CD4-positive, CD25-positive, alpha-beta regulatory T cell (primary cell): ENCODE results near the gene HPN. TPM values are rescaled to one million over a fixed set of nuclear protein-coding genes. Genes with fewer than 3 reads are reported as not detected.

Source experiments
- ATAC-seq, 2 donors: fragments of 150-1000 bp; cut with Tn5 transposase; one replicate each; pipeline ENCODE4 v1.10.0; 2021; ENCODE audit warnings: low read depth in 2 of 2, moderate number of reproducible peaks in 2 of 2, moderate library complexity in 1 of 2
- DNase-seq, 3 donors: peaks; one replicate each; pipeline versions ENCODE4 v3.0.0 to v3.0.0-alpha.2; 2012 to 2022; ENCODE audit warnings: mixed read lengths in 1 of 3
- H3K27ac ChIP-seq: one replicate; pipeline ENCODE4 v1.7.0; 2013; ENCODE audit warnings: mild to moderate bottlenecking, low read length; ENCODE audit not compliant: insufficient read depth, poor library complexity, severe bottlenecking
- H3K27me3 ChIP-seq: one replicate; pipeline ENCODE4 v1.7.0; 2013; ENCODE audit warnings: low read length; ENCODE audit not compliant: control insufficient read depth, insufficient read depth
- H3K36me3 ChIP-seq: one replicate; pipeline ENCODE4 v1.7.0; 2013; ENCODE audit warnings: mild to moderate bottlenecking, low read length, moderate library complexity; ENCODE audit not compliant: control insufficient read depth, insufficient read depth
- H3K4me1 ChIP-seq: 2 replicates; pipeline ENCODE4 v1.7.0; 2013; ENCODE audit warnings: mild to moderate bottlenecking, low read length; ENCODE audit not compliant: insufficient read depth, control insufficient read depth, poor library complexity, severe bottlenecking
- H3K4me3 ChIP-seq: one replicate; pipeline ENCODE4 v1.7.0; 2013; ENCODE audit warnings: low read depth, mild to moderate bottlenecking, low read length, moderate library complexity
- H3K9me3 ChIP-seq, 2 experiments: 1 replicate in 1 of 2; 2 replicates in 1 of 2; pipeline ENCODE4 v1.7.0; 2013; ENCODE audit warnings: low read length in 2 of 2, mild to moderate bottlenecking in 1 of 2, moderate library complexity in 1 of 2; ENCODE audit not compliant: control insufficient read depth in 2 of 2
- H3K27ac Mint-ChIP-seq, 3 donors: one replicate each; pipeline ENCODE4 v1.8.0; 2020 to 2022; ENCODE audit warnings: mild to moderate bottlenecking in 3 of 3, mixed read lengths in 3 of 3, moderate library complexity in 2 of 3
- H3K27me3 Mint-ChIP-seq: one replicate; pipeline ENCODE4 v1.8.0; 2022; ENCODE audit warnings: mild to moderate bottlenecking, mixed read lengths
- H3K36me3 Mint-ChIP-seq: one replicate; pipeline ENCODE4 v1.8.0; 2020; ENCODE audit warnings: mixed read lengths
- H3K4me1 Mint-ChIP-seq, 4 donors: one replicate each; pipeline ENCODE4 v1.8.0; 2020 to 2022; ENCODE audit warnings: mixed read lengths in 4 of 4, mild to moderate bottlenecking in 1 of 4
- H3K4me3 Mint-ChIP-seq, 4 donors: one replicate each; pipeline ENCODE4 v1.8.0; 2020 to 2022; ENCODE audit warnings: mild to moderate bottlenecking in 4 of 4, mixed read lengths in 4 of 4, moderate library complexity in 3 of 4
- H3K9me3 Mint-ChIP-seq, 7 donors: one replicate each; pipeline ENCODE4 v1.8.0; 2020 to 2022; ENCODE audit warnings: mixed read lengths in 7 of 7, mild to moderate bottlenecking in 3 of 7, moderate library complexity in 2 of 7
- polyA plus RNA-seq, 4 donors: library from polyadenylated mRNA; unstranded; fragments of 300-500 nt; fragmentation: Illumina TruSeq; gene quantifications; one replicate each; pipeline ENCODE4 v1.2.3, GENCODE V29; 2021
- total RNA-seq: library from RNA; stranded (reverse); gene quantifications from one replicate; pipeline ENCODE4 v1.2.3, GENCODE V29; 2022

HPN gene
- total and polyA plus RNA-seq, 5 donors from 2014 or later, result 0.54 to 0.70 TPM; not detected in 3

- Mint-ChIP-seq H3K9me3 (peaks cover 0 to 7% (median 0%) of the 10 kb centered on the region in 7 donors), H3K4me1 (peaks cover 0 to 7% (median 5%) of the 10 kb centered on the region in 4 donors), H3K4me3 (no peak overlapping the region), H3K27ac (no peak overlapping the region), H3K27me3 (peaks cover 11% of the 10 kb centered on the region), H3K36me3 (no peaks in the 10 kb centered on the region)
- no peak for DNase-seq
- no peak for ATAC-seq
- H3K4me3 ChIP-seq, result no peak overlapping the region
- H3K9me3 ChIP-seq, result peaks cover 2 to 5% of the 10 kb centered on the region in 2 experiments
- H3K27me3 ChIP-seq, result peaks cover 4% of the 10 kb centered on the region
- H3K36me3 ChIP-seq, result no peaks in the 10 kb centered on the region
- peaks cover 6% of the 10 kb centered on the region for H3K4me1 ChIP-seq
- H3K27ac ChIP-seq, result no peak overlapping the region
These were observed 24.1 kb downstream of the HPN start for GRCh38 chr19:35065574-35065973.

- H3K27ac Mint-ChIP-seq, result no peak overlapping the region
- Histone ChIP-seq H3K9me3 (peaks cover 4 to 7% of the 10 kb centered on the region in 2 experiments), H3K36me3 (no peaks in the 10 kb centered on the region), H3K4me1 (peaks cover 6% of the 10 kb centered on the region), H3K27ac (no peak overlapping the region), H3K4me3 (no peak overlapping the region), H3K27me3 (peaks cover 4% of the 10 kb centered on the region)
- peaks cover 11% of the 10 kb centered on the region for H3K27me3 Mint-ChIP-seq
- H3K36me3 Mint-ChIP-seq, result no peaks in the 10 kb centered on the region
- peaks cover 0 to 10% (median 0%) of the 10 kb centered on the region in 7 donors for H3K9me3 Mint-ChIP-seq
- H3K4me3 Mint-ChIP-seq, result no peak overlapping the region
- ATAC-seq (no peak), DNase-seq (no peak)
- H3K4me1 Mint-ChIP-seq, result peaks cover 0 to 7% (median 5%) of the 10 kb centered on the region in 4 donors
These were observed 24.6 kb downstream of the HPN start for GRCh38 chr19:35066121-35066520.

GRCh38 chr19:35066691-35067563 is 25.4 kb downstream of the HPN start:
- H3K36me3 ChIP-seq, result no peaks in the 10 kb centered on the region
- no peak overlapping the region for H3K27ac ChIP-seq
- no peak overlapping the region for H3K4me3 ChIP-seq
- peaks cover 4 to 7% of the 10 kb centered on the region in 2 experiments for H3K9me3 ChIP-seq
- H3K4me1 ChIP-seq, result peaks cover 6% of the 10 kb centered on the region
- peaks cover 4% of the 10 kb centered on the region for H3K27me3 ChIP-seq
- H3K36me3 Mint-ChIP-seq, result no peaks in the 10 kb centered on the region
- peaks cover 11% of the 10 kb centered on the region for H3K27me3 Mint-ChIP-seq
- peak; percentile 84 to 85 for ATAC-seq
- peak; percentile 75 to 86 (median 85) for DNase-seq
- peaks cover 0 to 10% (median 0%) of the 10 kb centered on the region in 7 donors for H3K9me3 Mint-ChIP-seq
- peaks cover 0 to 7% (median 5%) of the 10 kb centered on the region in 4 donors for H3K4me1 Mint-ChIP-seq
- H3K4me3 Mint-ChIP-seq, result peak overlapping the region in 1 of 4 donors; percentile 41
- no peak overlapping the region for H3K27ac Mint-ChIP-seq

GRCh38 chr19:35068941-35069634 is 27.6 kb downstream of the HPN start:
- H3K27ac ChIP-seq, result no peak overlapping the region

GRCh38 chr19:35069696-35070095 is 28.2 kb downstream of the HPN start:
- Histone ChIP-seq H3K9me3 (peaks cover 4 to 7% of the 10 kb centered on the region in 2 experiments), H3K27ac (no peak overlapping the region), H3K4me1 (peaks cover 6% of the 10 kb centered on the region), H3K4me3 (no peak overlapping the region), H3K27me3 (peaks cover 4% of the 10 kb centered on the region), H3K36me3 (no peaks in the 10 kb centered on the region)
- DNase-seq, result no peak
- no peak for ATAC-seq
- Mint-ChIP-seq H3K27ac (no peak overlapping the region), H3K9me3 (peaks cover 0 to 10% (median 0%) of the 10 kb centered on the region in 7 donors), H3K4me1 (peaks cover 0 to 7% (median 5%) of the 10 kb centered on the region in 4 donors), H3K4me3 (no peak overlapping the region), H3K36me3 (no peaks in the 10 kb centered on the region), H3K27me3 (peaks cover 11% of the 10 kb centered on the region)

More at GRCh38 chr19:35068941-35069634, 27.6 kb downstream of the HPN start:
- H3K27me3 Mint-ChIP-seq, result peaks cover 11% of the 10 kb centered on the region
- no peaks in the 10 kb centered on the region for H3K36me3 Mint-ChIP-seq
- ATAC-seq (no peak), DNase-seq (no peak)
- H3K4me3 Mint-ChIP-seq, result no peak overlapping the region
- peaks cover 4 to 7% of the 10 kb centered on the region in 2 experiments for H3K9me3 ChIP-seq
- peaks cover 6% of the 10 kb centered on the region for H3K4me1 ChIP-seq
- peaks cover 0 to 7% (median 5%) of the 10 kb centered on the region in 4 donors for H3K4me1 Mint-ChIP-seq
- peaks cover 0 to 10% (median 0%) of the 10 kb centered on the region in 7 donors for H3K9me3 Mint-ChIP-seq
- peaks cover 4% of the 10 kb centered on the region for H3K27me3 ChIP-seq
- H3K36me3 ChIP-seq, result no peaks in the 10 kb centered on the region
- no peak overlapping the region for H3K4me3 ChIP-seq
- no peak overlapping the region for H3K27ac Mint-ChIP-seq

- Histone ChIP-seq H3K27me3 (peaks cover 4% of the 10 kb centered on the region), H3K9me3 (peaks cover 4 to 7% of the 10 kb centered on the region in 2 experiments), H3K36me3 (no peaks in the 10 kb centered on the region), H3K4me1 (peaks cover 6% of the 10 kb centered on the region), H3K27ac (no peak overlapping the region), H3K4me3 (no peak overlapping the region)
- ATAC-seq, result no peak
- DNase-seq, result no peak
- H3K27ac Mint-ChIP-seq, result no peak overlapping the region
- no peaks in the 10 kb centered on the region for H3K36me3 Mint-ChIP-seq
- peaks cover 11% of the 10 kb centered on the region for H3K27me3 Mint-ChIP-seq
- peaks cover 0 to 7% (median 5%) of the 10 kb centered on the region in 4 donors for H3K4me1 Mint-ChIP-seq
- H3K4me3 Mint-ChIP-seq, result no peak overlapping the region
- peaks cover 0 to 10% (median 0%) of the 10 kb centered on the region in 7 donors for H3K9me3 Mint-ChIP-seq
These were observed 28.9 kb downstream of the HPN start for GRCh38 chr19:35070471-35070870.

GRCh38 chr19:35073516-35073915 is 32.0 kb downstream of the HPN start:
- Histone ChIP-seq H3K36me3 (no peaks in the 10 kb centered on the region), H3K9me3 (peaks cover 4 to 7% of the 10 kb centered on the region in 2 experiments), H3K4me3 (no peak overlapping the region), H3K27ac (no peak overlapping the region), H3K27me3 (peaks cover 4% of the 10 kb centered on the region), H3K4me1 (no peaks in the 10 kb centered on the region)
- H3K27me3 Mint-ChIP-seq, result peaks cover 8% of the 10 kb centered on the region
- no peak for ATAC-seq
- no peak for DNase-seq
- peaks cover 0 to 8% (median 0%) of the 10 kb centered on the region in 7 donors for H3K9me3 Mint-ChIP-seq
- no peaks in the 10 kb centered on the region for H3K36me3 Mint-ChIP-seq
- H3K4me1 Mint-ChIP-seq, result no peaks in the 10 kb centered on the region
- H3K27ac Mint-ChIP-seq, result no peak overlapping the region
- no peak overlapping the region for H3K4me3 Mint-ChIP-seq
